ENCODE measurements around the gene ATF7. TPM values are rescaled to one million over a fixed set of nuclear protein-coding genes. Genes with fewer than 3 reads are reported as not detected.
"Not testable (repeated sequence)": the region's sequence is repeated elsewhere in the genome, so short reads cannot be mapped to it uniquely, and the experiment has no call there.

The ATF7 gene
- polyA plus RNA-seq, 6 donors from 2014 or later, result 12.2 to 18.7 (median 16.2) TPM

DNA sequence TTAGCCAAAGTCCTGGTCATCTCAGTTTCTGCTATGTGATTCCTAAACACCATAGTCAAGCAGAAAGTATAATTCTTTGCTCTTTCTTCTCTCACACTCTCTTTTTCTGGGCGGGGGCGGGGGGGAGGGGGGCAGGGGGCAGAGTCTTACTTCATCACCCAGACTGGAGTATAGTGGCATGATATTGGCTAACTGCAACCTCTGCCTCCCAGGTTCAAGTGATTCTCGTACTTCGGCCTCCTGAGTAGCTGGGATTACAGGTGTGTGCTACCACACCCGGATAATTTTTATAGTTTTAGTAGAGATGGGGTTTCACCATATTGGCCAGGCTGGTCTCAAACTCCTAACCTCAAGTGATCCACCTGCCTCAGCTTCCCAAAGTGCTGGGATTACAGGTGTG lies 60.8 kb downstream of the ATF7 start:
- DNase-seq; H3K9me3 Mint-ChIP-seq; H3K27me3 Mint-ChIP-seq; H3K4me3 Mint-ChIP-seq; ATAC-seq (ENCODE audit: low read depth in 2 of 2): not testable (repeated sequence)
- peak overlapping the region in 1 of 6 donors; percentile 49 for H3K27ac Mint-ChIP-seq
- peaks cover 7 to 12% of the 10 kb centered on the region in 2 donors for H3K36me3 Mint-ChIP-seq
- H3K4me1 Mint-ChIP-seq, result peaks cover 12 to 31% (median 18%) of the 10 kb centered on the region in 3 donors

DNA sequence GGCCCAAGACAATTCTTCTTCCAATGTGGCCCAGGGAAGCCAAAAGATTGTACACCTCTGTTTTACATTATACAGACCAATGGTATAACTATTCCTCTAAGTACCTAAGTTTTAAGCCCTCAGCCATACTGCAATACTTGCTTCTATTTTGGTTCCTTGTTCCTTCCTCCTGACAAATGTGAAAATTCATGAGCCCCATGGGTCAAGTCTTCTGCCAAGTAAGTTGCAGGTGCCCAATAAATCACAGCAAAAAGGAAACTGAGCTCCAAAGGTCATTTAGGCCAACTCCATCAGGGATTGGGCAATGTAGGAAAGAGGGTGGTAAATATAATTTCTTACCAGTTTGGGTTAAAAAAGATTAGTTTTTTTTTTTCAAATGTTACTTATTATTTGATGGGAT lies 61.2 kb downstream of the ATF7 start:
- DNase-seq, result no peak
- no peaks in the 10 kb centered on the region for H3K27me3 Mint-ChIP-seq
- peaks cover 7 to 11% of the 10 kb centered on the region in 2 donors for H3K36me3 Mint-ChIP-seq
- peak overlapping the region in 1 of 6 donors; percentile 28 for H3K27ac Mint-ChIP-seq
- H3K4me3 Mint-ChIP-seq, result no peak overlapping the region
- no peak for ATAC-seq (ENCODE audit: low read depth in 2 of 2)
- H3K4me1 Mint-ChIP-seq, result peaks cover 12 to 27% (median 18%) of the 10 kb centered on the region in 3 donors
- H3K9me3 Mint-ChIP-seq, result no peaks in the 10 kb centered on the region

DNA sequence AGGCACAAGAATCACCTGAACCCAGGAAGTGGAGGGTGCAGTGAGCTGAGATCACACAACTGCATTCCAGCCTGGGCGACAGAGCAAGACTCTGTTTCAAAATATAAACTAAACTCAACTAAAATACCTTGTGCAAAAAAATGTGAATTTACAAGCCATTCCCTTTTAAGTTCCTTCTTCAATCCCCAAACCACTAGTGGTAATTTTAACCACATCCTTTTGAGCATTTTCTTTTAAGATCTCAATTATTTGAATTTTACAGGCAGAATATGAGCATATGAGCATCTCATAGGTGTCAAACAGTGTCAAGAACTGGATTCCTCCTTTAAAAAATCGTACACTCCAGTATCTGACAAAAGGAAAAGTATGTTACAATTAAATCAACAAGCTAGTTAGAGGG lies 61.9 kb downstream of the ATF7 start:
- ATAC-seq (ENCODE audit: low read depth in 2 of 2) (no peak), DNase-seq (no peak)
- no peak overlapping the region for H3K4me3 Mint-ChIP-seq
- H3K9me3 Mint-ChIP-seq, result no peaks in the 10 kb centered on the region
- no peak overlapping the region for H3K27ac Mint-ChIP-seq
- peaks cover 12 to 26% (median 18%) of the 10 kb centered on the region in 3 donors for H3K4me1 Mint-ChIP-seq
- H3K36me3 Mint-ChIP-seq, result peaks cover 7 to 11% of the 10 kb centered on the region in 2 donors
- H3K27me3 Mint-ChIP-seq, result no peaks in the 10 kb centered on the region

DNA sequence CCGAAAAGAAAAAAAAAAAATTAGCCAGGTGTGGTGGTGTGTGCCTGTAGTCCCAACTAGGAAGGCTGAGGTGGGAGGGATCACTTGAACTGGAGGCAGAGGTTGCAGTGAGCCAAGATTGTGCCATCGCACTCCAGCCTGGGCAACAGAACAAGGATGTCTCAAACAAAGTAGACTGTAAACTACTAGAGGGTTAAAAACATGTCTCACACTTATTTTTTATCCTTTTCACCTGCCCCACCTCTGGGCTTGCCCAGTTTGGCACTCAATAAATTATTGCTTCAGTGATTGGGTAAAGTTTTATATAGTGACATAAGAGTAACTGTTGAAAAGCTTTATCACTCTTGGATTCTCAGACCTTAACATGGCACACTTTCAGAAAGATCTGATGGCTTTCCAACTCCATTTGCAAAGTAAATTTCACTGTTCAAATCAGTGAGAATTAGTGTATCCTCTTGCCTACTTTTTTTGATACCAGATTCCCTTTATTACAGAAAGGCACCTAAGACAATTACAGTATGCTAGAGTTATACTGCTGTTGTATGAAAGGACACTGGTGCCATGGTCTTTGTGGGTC lies 62.6 kb downstream of the ATF7 start:
- Mint-ChIP-seq H3K36me3 (peaks cover 7 to 11% of the 10 kb centered on the region in 2 donors), H3K9me3 (no peaks in the 10 kb centered on the region), H3K27ac (no peak overlapping the region), H3K4me3 (no peak overlapping the region), H3K27me3 (no peaks in the 10 kb centered on the region), H3K4me1 (peaks cover 15 to 24% (median 18%) of the 10 kb centered on the region in 3 donors)
- no peak for DNase-seq
- no peak for ATAC-seq (ENCODE audit: low read depth in 2 of 2)

DNA sequence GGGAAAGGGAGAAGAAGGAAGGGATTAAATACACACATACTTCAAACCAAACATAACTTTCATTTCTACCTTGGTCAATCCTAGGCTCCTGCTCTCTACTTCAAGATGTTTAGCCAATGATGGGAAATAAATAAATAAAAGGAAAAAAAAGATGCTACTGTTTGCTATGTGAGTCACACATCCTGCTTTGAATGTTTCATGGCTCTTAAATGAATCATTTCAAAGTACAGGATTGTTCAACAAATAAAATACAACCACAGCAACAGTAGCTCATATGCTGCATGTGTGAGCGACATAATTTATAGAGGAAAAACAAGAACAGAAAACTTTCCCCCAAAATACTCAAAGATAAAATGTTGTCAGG lies 64.6 kb downstream of the ATF7 start:
- Mint-ChIP-seq H3K36me3 (peaks cover 7 to 11% of the 10 kb centered on the region in 2 donors), H3K4me3 (no peak overlapping the region), H3K27me3 (no peaks in the 10 kb centered on the region), H3K9me3 (no peaks in the 10 kb centered on the region), H3K4me1 (peaks cover 17 to 23% (median 22%) of the 10 kb centered on the region in 3 donors), H3K27ac (no peak overlapping the region)
- ATAC-seq (ENCODE audit: low read depth in 2 of 2) (no peak), DNase-seq (no peak)

DNA sequence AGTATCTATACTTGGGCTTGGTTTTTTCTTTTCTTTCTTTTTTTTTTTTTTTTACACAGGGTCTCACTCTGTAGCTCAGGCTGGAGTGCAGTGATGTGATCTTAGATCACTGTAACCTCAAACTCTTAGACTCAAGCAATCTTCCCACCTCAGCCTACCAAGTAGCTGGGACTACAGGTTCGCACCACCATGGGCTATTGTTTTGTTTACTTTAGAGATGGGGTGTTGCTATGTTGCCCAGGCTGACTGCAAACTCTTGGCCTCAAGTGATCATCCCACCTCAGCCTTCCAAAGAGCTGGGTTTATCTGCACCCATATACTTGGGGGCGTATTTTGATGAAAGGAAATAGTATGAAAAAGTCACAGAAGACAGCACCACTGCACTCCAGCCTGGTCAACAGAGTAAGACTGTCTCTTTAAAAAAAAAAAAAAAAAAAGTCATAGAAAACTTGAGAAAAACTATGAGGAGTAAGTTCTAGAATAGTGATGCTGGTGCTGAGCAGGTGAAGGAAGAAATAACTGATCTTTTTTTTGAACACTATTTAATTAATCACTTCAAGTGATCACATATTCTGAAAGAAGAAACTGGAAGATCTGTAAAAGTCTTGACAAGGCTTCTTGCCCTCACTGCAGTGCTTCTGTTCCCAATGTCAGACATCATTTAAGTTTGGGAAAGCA lies 65.1 kb downstream of the ATF7 start:
- Mint-ChIP-seq H3K4me3 (no peak overlapping the region), H3K27ac (no peak overlapping the region), H3K36me3 (peaks cover 7 to 11% of the 10 kb centered on the region in 2 donors), H3K9me3 (no peaks in the 10 kb centered on the region), H3K4me1 (peaks cover 17 to 23% (median 22%) of the 10 kb centered on the region in 3 donors), H3K27me3 (no peaks in the 10 kb centered on the region)
- DNase-seq, result no peak
- no peak for ATAC-seq (ENCODE audit: low read depth in 2 of 2)

DNA sequence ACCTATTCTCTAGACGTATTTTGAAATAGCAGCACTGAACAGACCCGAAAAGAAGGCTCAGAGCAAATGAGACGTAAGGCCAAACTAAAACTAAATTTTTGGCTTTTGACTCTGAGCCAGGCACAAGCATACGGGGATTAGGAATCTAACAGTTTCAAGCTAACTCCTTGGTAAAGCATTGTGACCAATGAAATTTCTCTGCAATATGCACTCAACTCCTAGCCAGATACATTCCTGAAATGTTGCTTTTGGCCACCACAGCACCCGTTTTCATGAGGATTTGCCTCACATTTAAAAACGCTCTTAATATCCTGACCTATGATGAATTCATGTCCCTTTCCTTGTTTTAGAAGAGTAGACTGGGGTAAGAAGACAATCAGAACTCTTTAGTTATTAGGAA lies 65.8 kb downstream of the ATF7 start:
- DNase-seq (no peak), ATAC-seq (ENCODE audit: low read depth in 2 of 2) (no peak)
- Mint-ChIP-seq H3K27me3 (no peaks in the 10 kb centered on the region), H3K9me3 (no peaks in the 10 kb centered on the region), H3K27ac (peak overlapping the region in 2 of 6 donors; percentile 5 to 12), H3K4me1 (peaks cover 17 to 23% (median 18%) of the 10 kb centered on the region in 3 donors), H3K4me3 (no peak overlapping the region), H3K36me3 (peaks cover 7 to 11% of the 10 kb centered on the region in 2 donors)

DNA sequence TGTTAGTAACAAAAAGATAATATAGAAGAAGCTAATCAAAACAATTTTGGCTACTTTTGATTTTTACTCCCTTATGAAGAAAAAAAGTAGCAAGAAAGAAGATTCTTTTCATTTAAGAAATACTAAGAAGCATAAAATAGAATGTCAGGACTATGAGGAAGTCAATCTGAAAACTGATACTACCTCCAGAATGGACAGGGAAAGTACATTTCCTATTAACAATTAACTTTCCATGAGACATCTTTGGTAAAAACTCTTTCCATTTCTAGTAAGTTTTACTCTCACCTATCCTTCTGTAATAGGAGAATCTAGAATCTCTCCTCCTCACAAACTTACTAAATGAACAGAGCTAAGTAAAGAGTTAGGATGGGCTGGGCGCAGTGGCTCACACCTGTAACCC lies 67.6 kb downstream of the ATF7 start:
- Mint-ChIP-seq H3K27ac (peak overlapping the region in 2 of 6 donors; percentile 39 to 66), H3K27me3 (no peaks in the 10 kb centered on the region), H3K4me1 (peaks cover 7 to 13% (median 12%) of the 10 kb centered on the region in 3 donors), H3K4me3 (no peak overlapping the region), H3K36me3 (peaks cover 7 to 11% of the 10 kb centered on the region in 2 donors), H3K9me3 (no peaks in the 10 kb centered on the region)
- no peak for DNase-seq
- ATAC-seq (ENCODE audit: low read depth in 2 of 2), result no peak

DNA sequence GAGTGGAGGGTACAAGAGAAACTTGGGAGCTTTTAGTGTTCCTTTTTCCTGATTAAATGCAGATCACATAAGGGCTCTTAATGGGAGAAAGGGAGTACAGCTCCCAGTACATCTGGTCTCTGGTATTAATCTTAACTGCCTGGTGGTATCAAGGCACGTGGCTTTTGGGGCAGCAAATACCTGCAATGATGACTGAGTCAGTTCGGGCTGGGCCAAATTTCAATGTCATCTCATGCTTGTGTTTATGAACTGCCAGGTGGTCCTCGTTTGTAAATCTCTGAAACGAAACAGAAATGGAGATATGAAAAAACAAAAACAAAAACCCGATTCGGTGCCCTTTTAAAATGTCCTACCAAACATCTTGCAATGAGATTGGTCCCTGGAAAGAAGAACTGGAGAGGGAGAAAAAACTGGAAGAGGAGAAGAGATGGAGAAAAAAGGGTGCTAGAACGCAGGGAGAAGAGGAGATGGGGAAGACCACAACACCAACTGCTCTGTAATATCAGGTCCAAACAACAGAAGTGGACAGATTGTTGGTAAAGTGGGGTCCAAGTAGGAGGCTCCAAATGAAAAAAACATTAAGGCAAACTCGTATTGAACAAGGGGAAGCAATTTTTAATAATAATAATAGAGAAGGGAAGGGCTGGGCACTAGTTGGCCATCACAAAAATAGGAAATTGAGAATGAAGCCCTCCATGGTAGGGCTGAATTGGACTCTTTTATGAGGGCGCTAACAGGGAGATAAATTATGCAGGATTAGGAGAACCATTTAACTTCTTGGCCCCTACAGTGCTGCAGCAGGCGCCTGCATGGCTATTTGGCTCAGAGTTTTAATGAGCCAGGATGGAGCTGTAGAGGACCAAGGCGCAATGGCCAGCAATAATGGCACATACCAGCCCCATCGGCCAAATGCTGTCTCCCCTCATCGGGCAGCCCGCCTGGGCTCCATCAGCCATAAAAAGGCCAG lies 73.5 kb downstream of the ATF7 start:
- Mint-ChIP-seq H3K27me3 (no peaks in the 10 kb centered on the region), H3K27ac (peak overlapping the region in 2 of 6 donors; percentile 66 to 88), H3K4me1 (peaks cover 0 to 4% (median 0%) of the 10 kb centered on the region in 3 donors), H3K9me3 (no peaks in the 10 kb centered on the region), H3K36me3 (no peaks in the 10 kb centered on the region), H3K4me3 (no peak overlapping the region)
- ATAC-seq (ENCODE audit: low read depth in 2 of 2) (no peak), DNase-seq (no peak)

DNA sequence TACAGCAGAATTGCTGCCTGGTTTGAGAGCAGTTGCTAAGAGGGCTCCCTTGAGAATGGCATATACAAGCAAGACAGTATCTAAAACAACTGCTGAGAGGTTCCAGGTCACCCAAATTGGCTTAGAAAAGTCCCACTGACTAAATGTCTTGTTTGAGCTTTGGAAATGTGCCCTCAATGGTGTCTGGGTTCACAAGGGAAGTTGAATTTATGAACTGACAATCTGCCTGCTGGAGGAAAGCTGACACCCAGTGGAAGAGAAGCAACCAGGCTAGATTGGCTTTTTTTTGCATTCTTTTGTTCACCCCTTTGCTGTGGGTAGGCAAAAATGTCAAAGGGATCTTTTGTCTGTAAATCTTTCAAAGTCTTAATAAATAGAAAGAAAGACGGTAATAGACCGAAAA lies 74.3 kb downstream of the ATF7 start:
- Mint-ChIP-seq H3K36me3 (no peaks in the 10 kb centered on the region), H3K4me1 (no peaks in the 10 kb centered on the region), H3K9me3 (no peaks in the 10 kb centered on the region), H3K4me3 (no peak overlapping the region), H3K27ac (no peak overlapping the region), H3K27me3 (no peaks in the 10 kb centered on the region)
- no peak for DNase-seq
- no peak for ATAC-seq (ENCODE audit: low read depth in 2 of 2)

DNA sequence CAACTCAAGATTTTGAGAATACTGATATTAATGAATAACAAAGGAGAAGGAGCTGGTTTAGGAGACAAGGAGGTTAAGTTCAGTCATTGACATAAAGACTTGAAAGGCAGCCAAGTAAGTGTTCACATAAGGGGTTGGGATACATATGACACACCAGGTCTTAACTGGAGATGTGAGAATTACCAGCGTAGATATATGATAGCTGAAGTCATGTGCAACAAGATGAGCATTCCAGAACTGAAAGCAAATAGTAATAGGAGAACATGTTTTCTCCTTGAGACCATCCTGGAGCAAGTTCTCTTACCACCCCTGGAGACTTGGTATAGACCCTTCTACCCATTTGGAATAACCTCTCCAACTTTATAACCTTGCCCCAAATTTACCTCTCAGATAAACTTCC lies 75.6 kb downstream of the ATF7 start:
- H3K27ac Mint-ChIP-seq, result no peak overlapping the region

DNA sequence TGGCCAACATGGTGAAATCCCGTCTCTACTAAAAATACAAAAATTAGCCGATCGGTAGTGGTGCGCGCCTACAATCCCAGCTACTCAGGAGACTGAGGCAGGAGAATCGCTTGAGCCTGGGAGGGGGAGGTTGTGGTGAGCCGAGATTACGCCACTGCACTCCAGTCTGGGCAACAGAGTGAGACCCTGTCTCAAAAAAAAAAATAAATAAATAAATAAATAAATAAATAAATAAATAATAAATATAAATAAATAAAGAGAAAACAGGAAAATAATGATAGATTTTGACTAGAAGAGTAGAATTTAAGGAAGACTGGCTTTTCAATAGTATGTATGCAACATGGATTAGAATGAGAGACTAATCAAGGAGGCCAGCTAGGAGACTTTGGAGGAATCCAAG lies 76.1 kb downstream of the ATF7 start:
- not testable (repeated sequence) for ATAC-seq (ENCODE audit: low read depth in 2 of 2); DNase-seq; H3K36me3 Mint-ChIP-seq; H3K4me1 Mint-ChIP-seq; H3K4me3 Mint-ChIP-seq; H3K9me3 Mint-ChIP-seq; H3K27me3 Mint-ChIP-seq; H3K27ac Mint-ChIP-seq

More for the DNA sequence above, 75.6 kb downstream of the ATF7 start:
- no peaks in the 10 kb centered on the region for H3K4me1 Mint-ChIP-seq
- H3K9me3 Mint-ChIP-seq, result no peaks in the 10 kb centered on the region
- no peak for DNase-seq
- no peak overlapping the region for H3K4me3 Mint-ChIP-seq
- no peaks in the 10 kb centered on the region for H3K27me3 Mint-ChIP-seq
- H3K36me3 Mint-ChIP-seq, result no peaks in the 10 kb centered on the region
- no peak for ATAC-seq (ENCODE audit: low read depth in 2 of 2)

DNA sequence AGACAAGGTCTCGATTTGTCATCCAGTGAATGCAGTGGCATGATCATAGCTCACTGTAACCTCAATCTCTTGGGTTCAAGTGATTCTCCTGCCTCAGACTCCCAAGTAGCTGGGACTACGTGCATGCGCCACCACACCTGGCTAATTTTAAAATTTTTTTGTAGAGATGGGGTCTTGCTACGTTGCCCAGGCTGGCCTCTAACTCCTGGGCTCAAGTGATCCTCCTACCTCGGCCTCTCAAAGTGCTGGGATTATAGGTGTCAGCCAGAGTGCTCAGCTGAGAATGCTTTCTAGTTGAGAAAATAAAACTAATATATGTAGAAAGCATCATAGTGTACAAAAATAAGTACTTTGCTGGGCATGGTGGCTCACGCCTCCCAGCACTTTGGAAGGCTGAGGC lies 77.8 kb downstream of the ATF7 start:
- H3K4me1 Mint-ChIP-seq; ATAC-seq (ENCODE audit: low read depth in 2 of 2); H3K36me3 Mint-ChIP-seq; DNase-seq; H3K27me3 Mint-ChIP-seq; H3K27ac Mint-ChIP-seq; H3K9me3 Mint-ChIP-seq; H3K4me3 Mint-ChIP-seq: not testable (repeated sequence)
